ENCODE results near the gene CBFA2T2.

DNA sequence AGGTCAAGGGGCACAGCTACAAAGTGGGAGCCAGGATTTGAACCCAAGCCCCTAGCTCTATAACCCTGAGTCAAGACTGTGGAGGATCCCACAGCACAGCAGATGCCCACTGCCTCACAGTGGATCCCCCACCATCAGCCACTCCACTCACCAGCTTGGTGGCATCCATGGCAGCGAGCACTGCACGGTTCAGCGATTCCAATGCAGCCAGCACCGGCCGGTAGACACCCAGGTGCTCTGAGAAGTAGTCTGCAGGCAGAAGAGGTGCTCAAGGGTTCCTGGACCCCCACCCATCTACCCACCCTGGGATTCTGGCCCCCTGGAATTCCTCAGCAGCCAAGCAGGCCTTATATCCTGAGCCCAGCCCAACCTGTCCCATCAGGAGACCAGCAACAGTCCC is 179.3 kb downstream of the CBFA2T2 start:
- TF ChIP-seq, protein P1, sequence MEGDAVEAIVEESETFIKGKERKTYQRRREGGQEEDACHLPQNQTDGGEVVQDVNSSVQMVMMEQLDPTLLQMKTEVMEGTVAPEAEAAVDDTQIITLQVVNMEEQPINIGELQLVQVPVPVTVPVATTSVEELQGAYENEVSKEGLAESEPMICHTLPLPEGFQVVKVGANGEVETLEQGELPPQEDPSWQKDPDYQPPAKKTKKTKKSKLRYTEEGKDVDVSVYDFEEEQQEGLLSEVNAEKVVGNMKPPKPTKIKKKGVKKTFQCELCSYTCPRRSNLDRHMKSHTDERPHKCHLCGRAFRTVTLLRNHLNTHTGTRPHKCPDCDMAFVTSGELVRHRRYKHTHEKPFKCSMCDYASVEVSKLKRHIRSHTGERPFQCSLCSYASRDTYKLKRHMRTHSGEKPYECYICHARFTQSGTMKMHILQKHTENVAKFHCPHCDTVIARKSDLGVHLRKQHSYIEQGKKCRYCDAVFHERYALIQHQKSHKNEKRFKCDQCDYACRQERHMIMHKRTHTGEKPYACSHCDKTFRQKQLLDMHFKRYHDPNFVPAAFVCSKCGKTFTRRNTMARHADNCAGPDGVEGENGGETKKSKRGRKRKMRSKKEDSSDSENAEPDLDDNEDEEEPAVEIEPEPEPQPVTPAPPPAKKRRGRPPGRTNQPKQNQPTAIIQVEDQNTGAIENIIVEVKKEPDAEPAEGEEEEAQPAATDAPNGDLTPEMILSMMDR (IDR thresholded peaks at IDR 0.05), result no peak
- TF ChIP-seq POLR2A (IDR thresholded peaks at IDR 0.05) (no peak), EP300 (IDR thresholded peaks at IDR 0.05) (no peak)

Data from stomach (tissue), 4 donors.